Measurements from ENCODE around the gene SHROOM3. TPM values are rescaled to one million over a fixed set of nuclear protein-coding genes. Genes with fewer than 3 reads are reported as not detected.

The SHROOM3 gene
- total RNA-seq, 1 experiment from 2014 or later = 27.6 TPM

- Histone ChIP-seq H3K23me2 (ENCODE audit: insufficient read length, low read depth, low read length, poor library complexity, severe bottlenecking) (no peaks in the 10 kb centered on the region), H3K4me1 (ENCODE audit: insufficient read depth, low read length) (peaks cover 8% of the 10 kb centered on the region), H4K20me1 (ENCODE audit: control insufficient read depth, insufficient read depth, insufficient read length) (no peaks in the 10 kb centered on the region), H4K8ac (replicated peaks; ENCODE audit: insufficient read length, low read depth, low read length) (no peak overlapping the region), H2AK5ac (ENCODE audit: insufficient read length, low read length) (no peak overlapping the region), H3K79me2 (ENCODE audit: insufficient read depth, low read length) (no peaks in the 10 kb centered on the region), H3K79me1 (ENCODE audit: insufficient read depth, low read depth, low read length, poor library complexity, severe bottlenecking) (no peaks in the 10 kb centered on the region), H2BK15ac (ENCODE audit: low read depth, low read length) (no peak overlapping the region), H3K9ac (ENCODE audit: extremely low read depth, insufficient read length, low read length) (no peak overlapping the region), H3T11ph (ENCODE audit: low read length) (no peak overlapping the region), H2BK5ac (ENCODE audit: insufficient read length, low read length) (no peak overlapping the region), H3K27ac (ENCODE audit: insufficient read length, low read depth, low read length) (no peak overlapping the region), H2BK20ac (ENCODE audit: low read depth, low read length, poor library complexity, severe bottlenecking) (no peak overlapping the region), H4K91ac (ENCODE audit: insufficient read length, low read depth, low read length) (no peak overlapping the region), H2BK120ac (ENCODE audit: low read depth, low read length, poor library complexity, severe bottlenecking) (no peak overlapping the region), H3K18ac (ENCODE audit: insufficient read length, low read depth, low read length) (no peak overlapping the region), H2AFZ (ENCODE audit: low read length) (no peak overlapping the region), H3K56ac (ENCODE audit: insufficient read length, low read depth, low read length) (no peak overlapping the region), H3K23ac (ENCODE audit: insufficient read length, low read depth, low read length) (no peak overlapping the region), H3K9me3 (ENCODE audit: control insufficient read depth, low read depth, low read length) (no peaks in the 10 kb centered on the region), H4K5ac (ENCODE audit: insufficient read length, low read depth, low read length) (no peak overlapping the region), H3K27me3 (ENCODE audit: insufficient read depth, low read length) (no peaks in the 10 kb centered on the region), H3K4me2 (ENCODE audit: insufficient read depth, insufficient read length, low read length) (no peak overlapping the region), H3K4ac (ENCODE audit: low read depth, low read length) (no peak overlapping the region), H3K14ac (ENCODE audit: insufficient read depth, low read length) (no peak overlapping the region), H2BK12ac (ENCODE audit: insufficient read length, low read depth, low read length) (no peak overlapping the region)
- Mint-ChIP-seq H3K4me1 (peaks cover 48 to 51% of the 10 kb centered on the region in 2 experiments), H3K9me3 (peaks cover 0 to 4% of the 10 kb centered on the region in 2 experiments; a peak in 2 of 5 replicates), H3K27me3 (ENCODE audit: low read depth) (no peaks in the 10 kb centered on the region), H3K36me3 (ENCODE audit: insufficient read depth in 1 of 3, low read depth in 3 of 3) (peaks cover 0 to 6% (median 0%) of the 10 kb centered on the region in 3 experiments; a peak in 2 of 7 replicates), H3K4me3 (no peak overlapping the region), H3K27ac (no peak overlapping the region)
- no CpG with 5 or more reads among the region's 6 CpGs for WGBS (ENCODE audit: extremely low coverage, insufficient read length, low lambda C conversion rate)
- DNase-seq = no peak
- TF ChIP-seq CTCF (conservative IDR thresholded peaks at IDR 0.05) = no peak
Measured at GRCh38 chr4:76592460-76592859, 157.4 kb downstream of the SHROOM3 start.
